NCI-H748 (cell line): ENCODE measurements around the gene ASH1L.
"Not testable (repeated sequence)": the region's sequence is repeated elsewhere in the genome, so short reads cannot be mapped to it uniquely, and the experiment has no call there.

Experiments
- DNase-seq: peaks from one replicate; lab custom pipeline; 2025; ENCODE audit not compliant: unreplicated experiment; lab: John Stamatoyannopoulos, UW

Gene ASH1L

DNA sequence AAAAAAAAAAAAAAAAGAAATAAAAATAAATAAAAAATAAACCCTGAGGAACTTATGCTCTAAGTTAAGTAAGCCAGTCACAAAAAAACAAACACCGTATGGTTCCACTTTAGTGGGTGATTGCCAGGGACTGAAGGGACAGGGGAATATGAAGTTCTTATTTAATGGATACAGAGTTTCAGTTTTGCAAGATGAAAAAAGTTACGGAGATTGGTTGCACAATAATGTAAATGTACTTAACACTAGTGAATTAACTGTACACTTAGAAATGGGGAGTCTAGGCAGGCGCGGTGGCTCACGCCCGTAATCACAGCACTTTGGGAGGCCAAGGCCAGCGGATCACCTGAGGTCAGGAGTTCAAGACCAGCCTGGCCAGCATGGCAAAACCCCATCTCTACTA is 111.4 kb downstream of the ASH1L start:
- no peak for DNase-seq

DNA sequence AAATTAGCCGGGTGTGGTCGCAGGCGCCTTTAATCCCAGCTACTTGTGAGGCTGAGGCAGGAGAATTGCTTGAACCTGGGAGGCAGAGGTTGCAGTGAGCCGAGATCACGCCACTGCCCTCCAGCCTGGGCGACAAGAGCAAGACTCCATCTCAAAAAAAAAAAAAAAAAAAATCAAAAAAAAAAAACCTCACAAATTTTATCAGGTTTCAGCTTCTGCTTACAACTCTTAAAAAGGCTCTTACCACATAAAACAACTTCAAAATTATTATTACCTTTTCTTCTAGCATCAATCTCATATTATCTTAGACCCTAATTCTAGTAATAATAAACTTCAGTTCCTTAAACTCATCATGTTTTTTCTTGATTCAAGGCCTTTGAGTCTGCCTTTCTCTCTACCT is 120.2 kb downstream of the ASH1L start:
- not testable (repeated sequence) for DNase-seq

GRCh38 chr1:155437405-155437804 is 125.2 kb downstream of the ASH1L start:
- no peak for DNase-seq

- not testable (repeated sequence) for DNase-seq
These were observed 128.7 kb downstream of the ASH1L start for GRCh38 chr1:155433831-155434389.

DNA sequence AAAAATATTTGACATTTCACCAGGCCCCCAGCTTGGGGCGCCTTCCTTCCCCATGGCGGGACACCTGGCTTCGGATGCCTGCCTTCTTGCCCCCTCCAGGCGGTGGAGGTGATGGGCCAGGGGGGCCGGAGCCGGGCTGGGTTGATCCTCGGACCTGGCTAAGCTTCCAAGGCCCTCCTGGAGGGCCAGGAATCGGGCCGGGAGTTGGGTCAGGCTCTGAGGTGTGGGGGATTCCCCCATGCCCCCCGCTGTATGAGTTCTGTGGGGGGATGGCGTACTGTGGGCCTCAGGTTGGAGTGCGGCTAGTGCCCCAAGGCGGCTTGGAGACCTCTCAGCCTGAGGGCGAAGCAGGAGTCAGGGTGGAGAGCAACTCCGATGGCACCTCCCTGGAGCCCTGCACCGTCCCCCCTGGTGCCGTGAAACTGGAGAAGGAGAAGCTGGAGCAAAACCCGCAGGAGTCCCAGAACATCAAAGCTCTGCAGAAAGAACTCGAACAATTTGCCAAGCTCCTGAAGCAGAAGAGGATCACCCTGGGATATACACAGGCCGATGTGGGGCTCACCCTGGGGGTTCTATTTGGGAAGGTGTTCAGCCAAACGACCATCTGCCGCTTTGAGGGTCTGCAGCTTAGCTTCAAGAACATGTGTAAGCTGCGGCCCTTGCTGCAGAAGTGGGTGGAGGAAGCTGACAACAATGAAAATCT is 129.3 kb downstream of the ASH1L start:
- DNase-seq: not testable (repeated sequence)

GRCh38 chr1:155424091-155424490 is 138.5 kb downstream of the ASH1L start:
- DNase-seq: no peak

GRCh38 chr1:155420788-155421187 is 141.8 kb downstream of the ASH1L start:
- DNase-seq: no peak

- DNase-seq: not testable (repeated sequence)
These were observed 150.8 kb downstream of the ASH1L start for GRCh38 chr1:155411840-155412239.

DNA sequence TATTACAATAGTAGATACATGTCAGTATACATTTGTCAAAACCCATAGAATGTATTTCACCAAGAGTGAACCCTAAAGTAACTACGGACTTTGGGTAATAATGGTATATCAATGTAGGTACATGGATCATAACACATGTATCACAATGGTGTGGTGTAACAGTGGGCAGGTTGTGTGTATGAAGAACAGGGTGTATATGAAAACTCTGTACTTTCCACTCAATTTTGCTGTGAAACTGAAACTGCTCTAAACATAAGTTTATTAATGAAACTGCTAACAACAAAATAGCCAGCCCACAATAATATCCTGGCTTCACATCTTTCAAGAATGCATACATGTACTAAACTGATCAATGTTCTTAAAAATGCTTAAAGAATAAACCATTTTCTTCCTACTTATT is 151.7 kb downstream of the ASH1L start:
- no peak for DNase-seq

- no peak for DNase-seq
These were observed 165.6 kb downstream of the ASH1L start for GRCh38 chr1:155396874-155397476.

GRCh38 chr1:155392898-155393411 is 169.6 kb downstream of the ASH1L start:
- DNase-seq: no peak

GRCh38 chr1:155389826-155390225 is 172.8 kb downstream of the ASH1L start:
- no peak for DNase-seq

DNA sequence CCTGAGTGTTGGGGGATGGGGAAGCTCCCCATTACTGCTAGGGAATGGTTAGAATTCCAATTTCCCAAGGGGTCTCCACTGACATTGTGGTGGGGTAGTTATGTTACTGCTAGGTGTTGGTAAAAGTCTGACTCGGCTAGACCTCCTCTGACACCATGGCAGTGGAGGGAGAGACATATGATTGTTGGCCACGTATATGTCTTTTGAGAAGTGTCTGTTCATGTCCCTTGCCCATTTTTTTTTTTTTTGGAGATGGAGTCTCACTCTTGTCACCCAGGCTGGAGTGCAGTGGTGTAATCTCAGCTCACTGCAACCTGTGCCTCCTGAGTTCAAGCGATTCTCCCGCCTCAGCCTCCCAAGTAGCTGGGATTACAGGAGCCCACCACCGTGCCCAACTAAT is 176.8 kb downstream of the ASH1L start:
- not testable (repeated sequence) for DNase-seq

GRCh38 chr1:155383406-155383805 is 179.2 kb downstream of the ASH1L start:
- DNase-seq: no peak

GRCh38 chr1:155379631-155380090 is 182.9 kb downstream of the ASH1L start:
- DNase-seq: no peak

DNA sequence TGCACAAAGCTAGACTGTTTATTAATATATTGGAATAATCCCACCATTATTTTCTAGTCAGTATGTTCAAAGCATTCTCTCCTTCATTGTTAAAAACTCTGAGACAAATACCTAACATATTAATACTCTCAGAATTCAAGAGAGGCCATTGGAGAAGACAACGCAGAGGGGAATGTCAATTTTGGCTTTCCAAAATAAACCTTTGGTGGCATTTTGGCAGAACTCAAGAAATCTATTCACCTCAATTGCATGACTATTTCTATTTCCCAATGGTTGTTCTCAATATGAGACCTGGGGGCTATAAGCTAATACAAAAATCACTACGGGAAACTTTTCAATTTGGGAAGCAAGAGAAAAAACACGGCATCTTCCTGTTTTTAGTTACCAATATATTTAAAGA is 183.4 kb downstream of the ASH1L start:
- DNase-seq: no peak

DNA sequence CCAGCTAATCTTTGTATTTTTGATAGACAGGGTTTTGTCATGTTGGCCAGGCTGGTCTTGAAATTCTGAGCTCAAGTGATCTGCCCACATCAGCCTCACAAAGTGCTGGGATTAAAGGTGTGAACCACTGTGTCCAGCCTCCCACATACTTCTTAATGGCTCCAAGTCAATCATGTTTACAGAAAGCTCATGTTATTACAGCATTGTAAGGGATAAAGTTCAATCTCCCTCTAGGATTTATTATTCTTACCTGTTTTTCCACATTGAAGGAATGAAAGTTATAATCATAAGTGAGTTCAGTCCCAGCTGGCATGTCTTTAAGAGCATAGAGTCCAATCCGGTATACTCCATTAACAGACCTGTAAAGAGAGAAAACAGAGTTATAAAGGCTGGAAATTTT is 202.6 kb downstream of the ASH1L start:
- no peak for DNase-seq

GRCh38 chr1:155352631-155353030 is 210.0 kb downstream of the ASH1L start:
- DNase-seq: no peak

DNA sequence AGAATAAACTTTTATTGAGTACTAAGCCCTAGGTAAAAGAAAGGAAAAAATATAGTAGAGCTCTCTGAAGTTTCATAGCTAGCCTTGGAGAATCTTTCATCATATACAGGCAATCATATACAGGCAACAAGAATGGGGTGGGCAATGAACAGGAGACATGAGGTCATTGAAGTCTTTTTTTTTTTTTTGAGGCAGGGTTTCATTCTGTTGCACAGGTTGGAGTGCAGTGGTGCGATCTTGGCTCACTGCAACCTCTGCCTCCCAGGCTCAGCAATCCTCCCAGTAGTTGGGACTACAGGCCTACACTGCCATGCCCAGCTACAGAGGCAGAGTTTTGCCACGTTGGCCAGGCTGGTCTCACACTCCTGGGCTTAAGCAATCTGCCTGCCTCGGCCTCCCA is 219.8 kb downstream of the ASH1L start:
- no peak for DNase-seq

GRCh38 chr1:155339515-155340097 is 223.0 kb downstream of the ASH1L start:
- no peak for DNase-seq

GRCh38 chr1:155334962-155335361 is 227.6 kb downstream of the ASH1L start:
- DNase-seq: no peak
